ENCODE results near the gene TEKTIP1.
"Not testable (repeated sequence)": the region's sequence is repeated elsewhere in the genome, so short reads cannot be mapped to it uniquely, and the experiment has no call there.

TEKTIP1 gene

DNA sequence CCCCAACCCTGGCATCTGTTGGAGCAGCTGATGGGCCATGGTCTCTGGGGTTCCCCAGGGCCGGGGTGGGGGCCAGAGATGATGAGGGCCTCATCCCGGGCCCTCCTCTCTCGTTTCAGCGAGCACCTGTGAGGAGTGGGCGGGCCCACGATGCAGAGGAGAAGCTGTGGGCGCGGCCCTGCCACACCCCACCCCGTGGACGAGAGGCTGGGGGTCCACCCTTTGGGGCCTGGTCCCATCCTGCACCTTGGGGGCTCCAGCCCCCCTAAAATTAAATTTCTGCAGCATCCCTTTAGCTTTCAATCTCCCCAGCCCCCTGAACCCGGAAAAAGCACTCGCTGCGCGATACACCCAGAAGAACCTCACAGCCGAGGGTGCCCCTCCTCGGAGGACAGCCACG, 39.4 kb downstream of the TEKTIP1 start:
- Mint-ChIP-seq H3K9me3 (no peaks in the 10 kb centered on the region), H3K27ac (no peak overlapping the region), H3K36me3 (ENCODE audit: low read depth) (peaks cover 12% of the 10 kb centered on the region), H3K27me3 (ENCODE audit: low read depth) (no peaks in the 10 kb centered on the region), H3K4me3 (no peak overlapping the region), H3K4me1 (ENCODE audit: low read depth) (peaks cover 3% of the 10 kb centered on the region)
- no peak for DNase-seq (ENCODE audit: low spot score)

DNA sequence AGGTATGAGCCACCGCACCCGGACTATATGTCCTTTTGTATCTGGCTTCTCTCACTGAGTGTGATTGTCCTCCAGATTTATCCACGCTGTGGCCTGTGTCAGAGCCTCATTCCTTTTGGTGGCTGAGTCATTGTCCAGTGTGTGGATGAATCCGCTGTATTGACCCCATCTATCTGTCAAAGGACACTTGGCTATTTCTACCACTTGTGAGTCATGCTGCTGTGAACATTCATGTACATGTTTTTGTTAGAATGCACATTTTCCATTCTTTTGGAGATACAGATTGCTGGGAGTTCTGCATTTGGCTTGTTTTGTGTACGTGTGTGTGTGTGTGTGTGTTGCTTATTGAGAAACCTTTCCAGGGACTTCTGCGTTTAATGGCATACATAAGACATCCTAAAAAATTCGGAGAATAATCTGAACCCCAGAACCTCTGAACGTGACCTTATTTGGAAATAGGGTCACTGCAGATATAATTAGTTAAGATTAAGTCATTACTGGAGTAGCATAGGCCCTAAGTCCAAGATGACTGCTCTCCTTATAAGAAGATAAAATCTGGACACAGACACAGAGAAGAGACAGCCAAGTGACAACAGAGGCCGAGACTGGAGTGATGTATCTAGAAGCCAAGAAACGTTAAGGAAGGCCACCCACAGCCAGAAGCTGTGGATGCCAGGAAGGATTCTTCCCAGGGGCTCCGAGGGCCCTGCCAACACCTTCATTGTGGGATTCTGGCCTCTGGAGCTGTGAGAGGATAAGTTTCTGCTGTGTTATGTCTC, 41.4 kb downstream of the TEKTIP1 start:
- DNase-seq (ENCODE audit: low spot score), result no peak
- H3K4me3 Mint-ChIP-seq, result no peak overlapping the region
- H3K4me1 Mint-ChIP-seq (ENCODE audit: low read depth), result peaks cover 1% of the 10 kb centered on the region
- no peaks in the 10 kb centered on the region for H3K9me3 Mint-ChIP-seq
- no peaks in the 10 kb centered on the region for H3K27me3 Mint-ChIP-seq (ENCODE audit: low read depth)
- H3K36me3 Mint-ChIP-seq (ENCODE audit: low read depth), result peaks cover 6% of the 10 kb centered on the region
- H3K27ac Mint-ChIP-seq, result no peak overlapping the region

DNA sequence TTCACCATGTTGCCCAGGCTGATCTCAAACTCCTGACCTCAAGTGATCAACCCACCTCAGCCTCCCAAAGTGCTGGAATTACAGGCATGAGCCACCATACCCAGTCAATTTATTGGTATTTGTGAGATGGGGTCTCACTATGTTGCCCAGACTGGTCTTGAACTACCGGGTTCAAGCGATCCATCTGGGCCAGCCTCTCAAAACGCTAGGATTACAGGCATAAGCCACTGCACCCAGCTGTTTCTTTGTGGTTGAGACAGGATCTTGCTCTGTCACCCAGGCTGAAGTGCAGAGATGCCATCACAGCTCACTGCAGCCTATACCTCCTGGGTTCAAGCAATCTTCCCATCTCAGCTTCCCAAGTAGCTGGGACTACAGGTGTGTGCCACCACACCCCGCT, 42.8 kb downstream of the TEKTIP1 start:
- H3K36me3 Mint-ChIP-seq (ENCODE audit: low read depth); H3K4me1 Mint-ChIP-seq (ENCODE audit: low read depth); H3K27me3 Mint-ChIP-seq (ENCODE audit: low read depth); H3K9me3 Mint-ChIP-seq; DNase-seq (ENCODE audit: low spot score); H3K27ac Mint-ChIP-seq; H3K4me3 Mint-ChIP-seq: not testable (repeated sequence)

- not testable (repeated sequence) for H3K36me3 Mint-ChIP-seq (ENCODE audit: low read depth); H3K9me3 Mint-ChIP-seq; DNase-seq (ENCODE audit: low spot score); H3K27me3 Mint-ChIP-seq (ENCODE audit: low read depth); H3K4me3 Mint-ChIP-seq; H3K27ac Mint-ChIP-seq; H3K4me1 Mint-ChIP-seq (ENCODE audit: low read depth)
These were observed 45.2 kb downstream of the TEKTIP1 start for GRCh38 chr19:3584036-3584802.

DNA sequence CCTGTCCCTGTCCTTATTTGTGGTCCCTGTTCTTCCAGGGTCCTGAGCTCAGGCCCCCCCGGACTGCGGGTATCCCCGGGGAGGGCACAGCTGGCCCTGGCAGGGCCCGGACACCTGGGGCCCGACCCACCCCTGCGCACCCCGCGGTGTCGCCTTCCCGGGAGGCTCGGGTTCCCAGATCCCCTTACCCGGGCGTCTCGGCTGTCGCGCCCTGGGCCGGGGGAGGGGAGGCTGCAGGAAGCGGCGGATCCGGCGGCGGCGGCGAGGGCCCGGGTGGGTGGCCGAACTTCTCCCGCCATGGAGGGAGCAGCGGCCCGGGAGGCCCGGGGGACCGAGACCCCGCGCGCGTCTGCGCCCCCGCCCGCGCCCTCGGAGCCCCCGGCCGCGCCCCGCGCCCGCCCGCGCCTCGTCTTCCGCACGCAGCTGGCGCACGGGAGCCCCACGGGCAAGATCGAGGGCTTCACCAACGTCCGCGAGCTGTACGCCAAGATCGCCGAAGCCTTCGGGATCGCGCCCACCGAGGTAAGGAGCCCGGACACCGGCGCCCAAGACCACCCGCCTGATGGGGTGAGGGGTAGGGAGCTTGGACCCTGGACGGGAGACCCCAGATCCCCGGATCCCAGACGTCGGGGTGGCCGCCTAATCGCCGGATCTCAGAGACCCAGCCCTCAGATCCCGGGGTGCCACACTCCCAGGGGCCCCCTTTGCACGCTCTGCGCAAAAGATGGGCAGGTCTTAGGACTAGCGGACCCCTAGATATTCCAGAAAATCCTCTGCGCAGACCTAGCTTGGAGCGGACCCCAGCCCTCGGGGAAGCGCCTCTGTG, 46.5 kb downstream of the TEKTIP1 start, which contains the start of gene GIPC3:
Gene GIPC3 (plus strand): TSS at position 178 of the 826 bp plus-strand sequence. CDS start 120 bp downstream, at position 298.
- Mint-ChIP-seq H3K27me3 (ENCODE audit: low read depth) (no peaks in the 10 kb centered on the region), H3K27ac (no peak within 1 kb of the TSS), H3K36me3 (ENCODE audit: low read depth) (no peaks in the 10 kb centered on the region), H3K4me1 (ENCODE audit: low read depth) (no peaks in the 10 kb centered on the region), H3K9me3 (no peaks in the 10 kb centered on the region), H3K4me3 (no peak within 1 kb of the TSS)
- DNase-seq (ENCODE audit: low spot score), result no peak

GRCh38 chr19:3586127-3586626, 47.2 kb downstream of the TEKTIP1 start:
- Mint-ChIP-seq H3K4me3 (no peak overlapping the region), H3K4me1 (ENCODE audit: low read depth) (no peaks in the 10 kb centered on the region), H3K9me3 (peaks cover 5% of the 10 kb centered on the region), H3K36me3 (ENCODE audit: low read depth) (no peaks in the 10 kb centered on the region), H3K27me3 (ENCODE audit: low read depth) (no peaks in the 10 kb centered on the region), H3K27ac (no peak overlapping the region)
- DNase-seq (ENCODE audit: low spot score), result no peak

- DNase-seq (ENCODE audit: low spot score), result no peak
- Mint-ChIP-seq H3K9me3 (peaks cover 5% of the 10 kb centered on the region), H3K4me3 (no peak overlapping the region), H3K27ac (no peak overlapping the region), H3K27me3 (ENCODE audit: low read depth) (no peaks in the 10 kb centered on the region), H3K4me1 (ENCODE audit: low read depth) (no peaks in the 10 kb centered on the region), H3K36me3 (ENCODE audit: low read depth) (no peaks in the 10 kb centered on the region)
These were observed 47.9 kb downstream of the TEKTIP1 start for GRCh38 chr19:3586707-3587346.

- DNase-seq (ENCODE audit: low spot score), result no peak
- Mint-ChIP-seq H3K9me3 (peaks cover 5% of the 10 kb centered on the region), H3K4me1 (ENCODE audit: low read depth) (no peaks in the 10 kb centered on the region), H3K27me3 (ENCODE audit: low read depth) (no peaks in the 10 kb centered on the region), H3K36me3 (ENCODE audit: low read depth) (no peaks in the 10 kb centered on the region), H3K27ac (no peak overlapping the region), H3K4me3 (no peak overlapping the region)
These were observed 50.5 kb downstream of the TEKTIP1 start for GRCh38 chr19:3589439-3589838.

GRCh38 chr19:3589949-3590348, 51.0 kb downstream of the TEKTIP1 start:
- Mint-ChIP-seq H3K9me3 (peaks cover 5% of the 10 kb centered on the region), H3K36me3 (ENCODE audit: low read depth) (no peaks in the 10 kb centered on the region)
- DNase-seq (ENCODE audit: low spot score), result no peak

DNA sequence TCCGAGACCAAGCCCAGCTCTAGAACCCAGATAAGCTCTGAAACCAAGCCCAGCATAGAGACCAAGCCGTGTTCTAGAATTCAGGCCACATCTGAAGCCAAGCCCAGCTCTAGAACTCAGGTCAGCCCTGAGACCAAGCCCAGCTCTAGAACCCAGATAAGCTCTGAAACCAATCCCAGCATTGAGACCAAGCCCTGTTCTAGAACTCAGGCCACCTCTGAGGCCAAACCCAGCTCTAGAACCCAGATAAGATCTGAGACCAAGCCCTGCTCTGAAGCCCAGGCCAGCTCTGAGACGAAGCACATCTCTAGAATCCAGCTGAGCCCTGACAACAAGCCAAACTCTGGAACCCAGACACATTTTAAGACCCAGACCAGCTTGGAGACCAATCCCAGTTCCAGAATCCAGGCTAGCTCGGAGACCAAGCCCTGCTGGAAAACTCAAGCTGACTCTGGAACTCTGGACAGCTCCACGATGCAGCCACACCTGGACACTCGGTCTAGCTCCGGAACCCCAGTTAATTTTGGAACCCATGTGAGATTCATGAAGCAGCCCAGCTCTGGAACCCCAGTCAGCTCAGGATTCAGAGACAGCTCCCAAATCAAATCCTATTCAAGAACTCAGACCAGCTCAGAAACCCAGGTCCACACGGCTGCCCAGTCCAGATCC, 52.2 kb downstream of the TEKTIP1 start:
- Mint-ChIP-seq H3K9me3 (peaks cover 5% of the 10 kb centered on the region), H3K4me1 (ENCODE audit: low read depth) (no peaks in the 10 kb centered on the region), H3K36me3 (ENCODE audit: low read depth) (no peaks in the 10 kb centered on the region), H3K27ac (no peak overlapping the region), H3K4me3 (no peak overlapping the region), H3K27me3 (ENCODE audit: low read depth) (no peaks in the 10 kb centered on the region)
- no peak for DNase-seq (ENCODE audit: low spot score)

More at GRCh38 chr19:3589949-3590348, 51.0 kb downstream of the TEKTIP1 start:
- no peak overlapping the region for H3K27ac Mint-ChIP-seq
- no peak overlapping the region for H3K4me3 Mint-ChIP-seq
- no peaks in the 10 kb centered on the region for H3K4me1 Mint-ChIP-seq (ENCODE audit: low read depth)
- H3K27me3 Mint-ChIP-seq (ENCODE audit: low read depth), result no peaks in the 10 kb centered on the region

- no peaks in the 10 kb centered on the region for H3K4me1 Mint-ChIP-seq (ENCODE audit: low read depth)
- no peak for DNase-seq (ENCODE audit: low spot score)
- H3K27ac Mint-ChIP-seq, result no peak overlapping the region
- H3K27me3 Mint-ChIP-seq (ENCODE audit: low read depth), result no peaks in the 10 kb centered on the region
- no peak overlapping the region for H3K4me3 Mint-ChIP-seq
- peaks cover 5% of the 10 kb centered on the region for H3K9me3 Mint-ChIP-seq
- no peaks in the 10 kb centered on the region for H3K36me3 Mint-ChIP-seq (ENCODE audit: low read depth)
These were observed 53.1 kb downstream of the TEKTIP1 start for GRCh38 chr19:3591876-3592613.

- DNase-seq (ENCODE audit: low spot score), result no peak
- no peak overlapping the region for H3K27ac Mint-ChIP-seq
- H3K4me1 Mint-ChIP-seq (ENCODE audit: low read depth), result no peaks in the 10 kb centered on the region
- H3K36me3 Mint-ChIP-seq (ENCODE audit: low read depth), result no peaks in the 10 kb centered on the region
- H3K4me3 Mint-ChIP-seq, result no peak overlapping the region
- H3K9me3 Mint-ChIP-seq, result peaks cover 5% of the 10 kb centered on the region
- H3K27me3 Mint-ChIP-seq (ENCODE audit: low read depth), result no peaks in the 10 kb centered on the region
These were observed 54.2 kb downstream of the TEKTIP1 start for GRCh38 chr19:3593156-3593555.

All from T-helper 2 cell treated with Interferon-gamma antibody and Interleukin-4, amounts not matched to agents 5 μg/mL and 100 μg/mL, for 36 hours (primary cell).